GM21825 (cell line): ENCODE data around the gene KCNIP3.
A peak's percentile ranks its signal among the peaks of the same experiment; 100 is the strongest.
"Not testable (repeated sequence)": the region's sequence is repeated elsewhere in the genome, so short reads cannot be mapped to it uniquely, and the experiment has no call there.

Experiments
- ATAC-seq: cut with Tn5 transposase; IDR thresholded peaks from one replicate; pipeline ENCODE4 v1.9.1; 2021; ENCODE audit warnings: mild to moderate bottlenecking, moderate library complexity; ENCODE audit not compliant: unreplicated experiment

Gene KCNIP3

DNA sequence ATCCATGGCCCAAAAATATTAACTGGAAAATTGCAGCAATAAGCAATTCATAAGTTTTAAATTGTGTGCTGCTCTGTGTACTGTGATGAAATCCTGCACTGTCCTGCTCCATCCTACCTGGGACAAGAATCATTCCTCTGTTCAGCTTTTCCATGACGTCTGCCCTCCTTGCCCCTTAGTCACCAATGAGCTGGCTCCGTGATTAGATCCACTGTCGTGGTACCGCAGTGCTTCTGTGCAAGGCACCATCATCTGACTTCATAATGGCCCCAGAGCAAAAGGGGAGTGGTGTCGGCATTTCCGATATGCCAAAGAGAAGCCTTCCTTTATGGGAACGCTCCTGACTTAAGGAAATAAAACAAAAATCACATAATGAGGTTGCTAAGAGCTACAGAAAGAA is 101.9 kb downstream of the KCNIP3 start:
- no peak for ATAC-seq

DNA sequence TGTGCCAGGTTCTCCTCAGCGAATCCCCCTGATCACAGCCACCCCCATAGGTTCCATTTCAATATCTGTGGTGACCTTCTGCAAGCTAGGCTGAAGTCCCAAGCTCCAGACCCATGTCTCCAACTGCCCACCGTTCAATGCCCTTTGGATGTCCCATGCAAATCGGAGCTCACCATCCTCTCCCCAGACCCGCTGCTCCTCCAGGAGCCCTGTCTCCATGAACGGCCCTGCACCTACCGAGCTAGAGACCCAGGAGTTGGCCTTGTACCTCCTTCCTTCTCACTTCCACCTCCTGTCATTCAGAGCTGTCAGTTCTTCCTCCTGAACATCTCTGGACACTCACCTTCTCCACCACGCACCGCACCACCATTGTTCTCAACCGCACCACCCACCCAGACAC is 104.3 kb downstream of the KCNIP3 start:
- ATAC-seq = no peak

DNA sequence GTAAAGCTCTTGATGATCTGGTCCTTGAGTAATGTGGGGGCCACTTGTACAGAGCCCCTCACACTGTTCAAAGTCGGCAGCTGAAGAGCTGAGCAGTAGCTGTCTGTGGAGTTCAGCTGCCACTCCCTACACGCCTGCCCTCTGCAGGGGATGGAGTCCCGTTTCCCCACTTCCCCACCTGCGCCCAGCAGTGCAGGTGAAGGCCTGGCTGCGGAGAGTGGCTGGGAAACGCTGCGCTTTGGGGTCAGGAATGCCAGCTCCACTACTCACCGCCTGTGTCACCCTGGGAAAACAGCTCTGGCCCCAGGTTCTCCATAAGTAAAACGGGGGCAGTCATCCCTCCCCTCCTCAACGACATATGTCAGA is 104.8 kb downstream of the KCNIP3 start:
- ATAC-seq = peak; percentile 21

DNA sequence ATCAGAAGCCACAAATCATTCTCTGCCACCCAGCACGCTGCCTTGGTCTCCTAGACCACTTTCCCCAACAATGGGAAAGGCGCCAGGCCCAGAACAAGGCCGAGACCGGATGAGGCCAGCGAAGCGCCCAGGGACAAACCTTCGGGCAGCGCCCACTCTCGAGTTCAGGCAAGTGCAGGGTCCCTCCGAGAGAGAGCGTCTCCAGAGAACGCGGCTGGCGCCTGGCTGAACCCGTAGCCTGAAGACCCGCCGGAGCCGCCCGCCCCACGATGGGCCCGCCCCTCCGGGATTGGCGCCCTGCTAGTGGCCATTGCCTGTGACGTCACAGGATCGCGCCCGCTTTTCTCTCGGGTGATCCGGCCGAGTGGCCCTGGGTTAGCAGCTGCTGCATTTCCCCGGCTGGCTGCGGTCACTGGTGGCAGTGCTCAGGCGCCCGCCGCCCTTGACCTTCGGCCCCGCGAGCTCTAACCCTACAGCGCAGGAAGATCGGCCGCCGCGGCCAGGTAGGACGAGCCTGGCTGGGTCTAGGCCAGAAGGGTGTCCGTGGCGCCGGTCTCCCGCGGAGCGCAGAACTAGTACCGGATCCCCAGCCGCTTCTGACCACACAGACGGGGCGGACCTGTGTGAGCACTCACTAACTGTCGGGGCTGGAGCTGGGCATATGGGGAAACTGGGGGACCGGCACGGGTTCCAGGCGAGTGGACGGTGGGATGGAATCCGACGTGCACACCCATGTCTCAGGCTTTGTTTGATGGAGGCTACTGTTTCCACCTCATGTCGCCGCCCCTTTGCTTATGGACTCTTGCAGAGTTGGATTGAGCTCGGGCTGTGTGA is 105.4 kb downstream of the KCNIP3 start, which contains the start of gene FAHD2A:
Gene FAHD2A, plus strand, starts transcription at position 339 of the 834 bp plus-strand sequence. CDS start 2,851 bp downstream, outside the sequence.
- peak; percentile 92 for ATAC-seq

DNA sequence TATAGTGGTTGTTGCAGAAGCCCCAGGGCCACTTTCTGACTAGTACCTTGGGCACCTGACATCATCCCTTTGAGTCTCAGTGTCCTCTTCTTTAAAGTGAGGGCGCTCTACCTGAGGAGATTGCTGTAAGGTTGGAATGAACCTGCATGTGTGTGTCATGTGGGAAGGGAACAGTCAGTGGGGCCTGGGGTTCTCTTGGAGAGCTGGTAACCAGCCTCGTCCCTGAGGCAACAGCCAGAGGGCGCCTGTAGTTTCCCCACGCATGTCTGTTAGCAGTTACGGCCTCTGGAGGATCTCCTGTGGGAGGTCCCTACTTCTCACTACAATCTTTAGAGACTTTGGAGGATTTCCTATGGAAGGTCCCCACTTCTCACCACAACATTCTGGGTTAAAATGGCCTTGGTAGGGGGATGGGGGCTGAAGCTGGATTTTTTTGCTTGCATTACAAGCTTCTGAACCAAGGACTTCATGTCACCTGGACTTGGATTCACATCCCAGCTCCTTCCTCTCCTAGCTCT is 106.1 kb downstream of the KCNIP3 start:
- peak; percentile 32 for ATAC-seq

DNA sequence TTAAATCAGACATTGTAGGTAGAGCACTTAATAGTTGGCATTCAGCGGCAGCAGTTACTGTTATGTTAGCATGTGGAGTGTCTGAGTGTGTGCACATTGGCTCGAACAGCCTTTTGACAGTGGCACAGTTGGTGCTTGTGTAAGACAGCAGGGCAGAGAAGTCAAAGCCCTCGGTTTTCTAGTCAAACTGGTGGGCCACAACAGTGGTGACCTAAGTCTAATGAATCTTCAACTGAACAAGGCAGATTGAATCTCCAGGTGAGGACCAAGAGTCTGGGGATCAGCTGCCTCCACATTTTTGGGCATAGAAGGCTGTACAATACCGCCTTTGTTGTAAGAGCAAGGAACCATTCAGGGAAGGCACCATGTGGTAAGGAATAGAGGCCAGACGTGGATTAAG is 106.7 kb downstream of the KCNIP3 start:
- ATAC-seq = not testable (repeated sequence)

DNA sequence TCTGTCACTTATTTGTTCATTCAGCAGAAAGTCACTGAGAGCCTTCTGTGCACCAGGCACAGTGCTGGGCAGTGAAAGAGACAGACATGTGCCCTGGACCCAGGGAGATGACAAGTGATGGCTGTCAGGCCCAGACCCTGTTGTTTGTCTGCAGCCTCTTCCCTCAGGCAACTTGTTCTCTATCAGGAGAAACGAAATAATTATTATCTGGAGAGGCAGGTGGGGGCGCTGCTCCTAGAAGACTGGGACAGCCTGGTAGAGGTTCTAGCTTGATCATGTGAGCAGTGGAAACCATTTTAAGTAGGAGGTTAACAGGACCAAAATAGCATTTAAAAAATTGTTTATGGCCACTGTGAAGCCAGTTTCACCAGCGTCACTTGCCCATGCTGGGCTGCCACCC is 107.5 kb downstream of the KCNIP3 start:
- ATAC-seq = not testable (repeated sequence)

DNA sequence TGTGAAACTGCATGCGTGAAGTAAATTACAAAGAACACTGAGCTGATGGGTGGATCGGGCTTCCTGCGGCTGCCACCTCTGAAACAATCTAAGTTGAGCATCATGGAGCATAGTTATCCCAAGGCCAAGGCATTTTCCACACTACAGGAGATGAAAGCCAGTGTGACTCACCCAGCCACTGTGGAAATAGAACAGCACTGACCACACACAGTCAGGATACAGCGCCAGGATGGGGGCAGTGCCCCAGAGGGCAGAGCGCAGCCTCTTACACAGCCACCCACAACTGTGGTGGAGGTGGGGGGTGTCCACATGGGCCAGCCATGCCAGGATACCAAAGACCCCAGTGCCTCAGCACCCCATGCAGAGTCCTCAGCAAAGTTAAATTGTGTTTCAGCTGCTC is 114.1 kb downstream of the KCNIP3 start:
- ATAC-seq = not testable (repeated sequence)

DNA sequence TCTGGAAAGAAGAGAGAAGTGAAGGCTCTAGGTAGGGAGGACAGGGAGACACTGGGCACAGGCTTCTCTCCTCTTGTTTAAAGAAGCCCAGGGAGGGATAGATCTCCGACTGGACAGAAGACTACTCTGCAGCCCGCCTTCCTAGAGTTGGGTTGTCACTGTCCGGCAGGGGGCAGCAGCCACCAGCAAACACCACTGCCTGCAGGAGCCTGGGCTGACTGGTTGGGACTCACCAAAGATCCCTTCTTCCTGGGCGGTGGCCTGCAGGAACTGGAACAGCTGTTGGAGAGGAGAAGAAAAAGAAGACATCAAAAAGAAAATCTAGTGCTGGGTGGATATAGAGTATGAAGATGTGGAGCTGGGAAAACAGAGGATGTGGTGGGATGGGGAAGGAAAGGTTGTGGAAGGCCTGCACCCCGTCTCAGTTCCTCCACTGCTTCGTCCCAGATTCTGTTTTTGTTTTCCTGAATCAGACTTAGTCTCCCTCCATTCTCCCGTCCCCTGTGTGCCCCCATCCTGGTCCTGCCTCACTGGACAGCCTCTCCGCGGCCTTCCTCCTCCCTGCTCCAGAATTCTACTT is 117.0 kb downstream of the KCNIP3 start:
- ATAC-seq = peak; percentile 63

DNA sequence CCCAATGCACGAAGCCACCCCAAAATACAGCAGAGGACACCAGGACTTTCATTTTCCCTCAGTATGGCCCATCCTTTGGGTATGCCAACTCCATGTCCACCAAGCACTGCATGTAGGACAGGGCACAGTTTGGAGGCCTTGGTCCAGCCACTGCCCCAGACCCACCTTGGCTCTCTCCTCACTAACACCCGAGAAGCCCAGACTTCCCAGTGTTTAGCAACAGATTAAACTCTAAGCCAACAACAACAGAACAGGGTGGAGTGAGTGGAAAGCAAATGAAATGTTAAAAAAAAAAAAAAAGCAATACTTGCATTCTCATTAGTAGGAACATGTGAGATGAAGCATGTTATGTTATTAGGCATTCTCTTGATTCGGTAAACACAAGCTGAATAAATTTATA is 118.0 kb downstream of the KCNIP3 start:
- not testable (repeated sequence) for ATAC-seq

DNA sequence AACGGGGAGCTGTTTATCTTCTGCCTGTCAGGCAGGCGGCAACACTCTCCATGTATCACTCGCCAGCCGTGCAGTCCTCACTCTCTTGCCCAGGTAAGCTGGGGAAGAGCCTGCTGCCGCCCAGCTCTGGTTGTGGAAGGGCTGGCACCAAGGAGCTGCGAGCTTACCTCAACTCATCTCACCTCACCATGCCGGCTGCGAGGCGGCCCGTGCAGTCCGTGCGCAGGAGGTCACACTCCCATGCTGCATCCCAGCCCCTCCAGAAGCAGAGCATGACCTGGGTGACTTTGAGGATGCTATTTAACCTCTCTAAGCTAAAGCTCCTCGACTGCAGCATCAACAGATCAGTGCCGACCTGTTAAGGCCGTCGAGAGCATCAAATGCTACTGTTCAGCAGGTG is 118.4 kb downstream of the KCNIP3 start:
- ATAC-seq = not testable (repeated sequence)

DNA sequence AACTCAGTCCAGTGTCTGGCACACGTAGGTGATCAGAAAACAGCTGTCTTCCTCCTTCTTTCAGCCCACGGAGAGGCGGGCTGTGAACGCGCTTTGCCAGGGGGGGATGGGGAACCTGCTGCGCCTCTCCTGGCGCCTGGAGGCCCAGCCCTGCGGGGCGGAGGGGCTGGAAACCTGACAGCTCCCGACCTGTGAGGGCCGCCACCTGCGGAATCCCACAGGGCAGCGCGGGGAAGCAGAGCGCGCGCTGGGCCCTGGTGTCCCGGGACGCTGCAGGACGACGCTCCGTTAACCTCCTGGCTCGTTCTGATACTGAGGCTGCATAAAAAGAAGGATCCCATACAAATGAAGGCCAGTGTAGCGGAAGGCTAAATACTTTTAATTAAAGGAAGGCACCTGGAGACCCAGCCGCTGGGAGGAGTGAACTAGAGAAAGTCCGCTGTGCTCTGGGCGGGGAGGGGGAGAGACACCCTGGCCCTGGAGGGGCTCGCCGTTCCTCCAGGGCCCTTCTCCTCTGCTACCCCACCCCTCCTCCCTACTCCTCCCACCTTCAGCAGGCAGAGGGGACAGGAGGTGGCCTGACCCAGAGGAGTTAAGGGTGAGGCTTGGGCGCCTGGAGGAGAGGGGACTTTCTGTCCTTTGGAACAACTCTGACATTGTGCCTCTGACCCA is 130.2 kb downstream of the KCNIP3 start:
- ATAC-seq = not testable (repeated sequence)

DNA sequence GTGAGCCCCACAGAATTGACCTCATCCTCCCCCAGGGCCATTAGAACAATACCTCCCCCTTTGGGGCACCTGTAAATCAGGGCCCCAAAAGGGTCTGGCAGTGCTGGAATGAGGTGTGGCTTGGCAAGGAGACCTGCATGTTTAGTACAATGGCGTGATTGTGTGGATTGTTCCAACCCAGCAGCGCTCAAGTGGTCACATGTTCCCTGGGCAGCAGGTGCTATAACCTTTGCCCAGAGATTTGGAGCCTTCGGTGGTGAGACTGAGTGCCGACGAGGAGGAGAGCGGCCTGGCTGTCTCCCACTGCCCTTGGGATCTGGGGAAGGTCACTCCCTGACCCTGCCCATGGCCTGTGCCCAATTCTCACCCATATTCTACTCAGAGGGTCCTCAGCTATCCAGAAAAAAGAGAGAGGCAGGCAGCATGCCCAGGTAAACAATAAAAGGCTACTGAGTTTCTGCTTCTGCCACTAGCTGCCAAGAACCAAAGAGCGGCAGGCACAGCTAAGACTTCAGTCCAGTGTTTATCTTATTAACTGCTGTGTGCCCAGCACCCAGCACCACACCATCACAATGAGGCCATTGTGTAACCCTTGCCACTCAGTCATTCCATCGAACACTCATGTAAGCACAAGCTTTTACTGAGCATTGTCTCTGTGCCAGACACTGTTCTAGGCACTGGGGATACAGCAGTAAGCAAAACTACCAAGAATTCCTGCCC is 132.8 kb downstream of the KCNIP3 start:
- not testable (repeated sequence) for ATAC-seq

DNA sequence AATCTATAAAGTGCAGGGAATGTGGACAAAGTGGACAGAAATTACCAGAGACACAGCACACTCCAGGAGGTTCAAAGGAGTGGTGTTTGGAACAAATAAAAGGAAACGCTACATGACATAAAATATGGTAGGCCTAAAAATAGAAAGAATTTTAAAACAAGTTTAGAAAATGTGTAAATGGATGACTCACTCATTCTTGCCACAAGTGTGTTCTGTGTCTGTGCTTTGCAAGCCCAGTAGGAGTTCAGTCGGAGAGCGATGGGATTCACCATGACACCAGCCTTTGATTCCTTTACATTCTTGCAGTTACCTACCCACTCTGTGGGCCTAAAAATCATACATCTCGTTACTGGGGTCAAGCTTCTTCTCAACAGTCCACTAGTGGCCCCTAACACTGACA is 136.2 kb downstream of the KCNIP3 start:
- ATAC-seq = not testable (repeated sequence)

DNA sequence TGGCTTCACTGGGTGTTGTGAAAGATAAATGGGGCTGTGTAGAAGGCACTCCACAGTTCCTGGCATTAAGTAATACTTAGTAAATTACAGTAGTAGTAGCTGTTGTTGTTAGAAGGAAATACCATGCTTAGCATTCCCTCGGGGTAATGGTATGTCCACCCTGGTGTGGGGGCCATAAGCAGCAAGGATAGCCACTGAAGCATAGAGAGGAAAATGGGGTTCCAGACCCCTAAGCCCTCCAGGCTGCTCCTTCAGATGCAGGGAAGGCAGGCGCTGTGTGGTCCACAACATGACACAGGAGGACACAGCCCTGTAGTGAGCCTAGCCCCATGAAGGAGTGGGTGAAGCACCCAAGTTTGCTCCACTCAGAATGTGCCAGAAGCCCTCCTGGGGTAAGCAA is 136.8 kb downstream of the KCNIP3 start:
- ATAC-seq = not testable (repeated sequence)

DNA sequence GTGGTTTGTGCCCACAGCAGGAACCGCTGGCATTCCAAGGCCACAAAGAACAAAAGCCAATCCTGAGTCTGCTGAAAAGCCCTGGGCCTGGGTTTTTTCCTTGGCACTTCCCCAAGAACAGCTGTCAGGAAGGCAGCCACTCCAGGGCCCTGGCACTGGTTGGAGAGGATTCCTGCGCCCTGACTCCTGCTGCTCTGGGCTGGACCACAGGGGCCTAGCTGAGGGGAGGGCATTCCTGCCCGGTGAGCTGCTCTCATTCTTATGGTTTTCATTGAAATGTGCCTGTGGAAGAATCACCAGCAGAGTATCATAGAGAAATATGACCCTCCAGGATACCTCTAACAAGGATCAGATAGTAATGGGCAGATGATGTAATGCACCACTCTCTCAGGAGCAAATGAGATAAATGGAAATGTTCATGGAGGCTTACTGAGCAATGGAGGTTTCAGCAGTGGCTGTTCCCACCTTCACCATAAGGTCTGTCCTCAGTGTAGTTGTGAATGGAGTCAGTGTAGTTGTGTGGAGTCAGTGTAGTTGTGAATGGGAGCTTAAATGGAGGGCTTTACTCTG is 137.4 kb downstream of the KCNIP3 start:
- not testable (repeated sequence) for ATAC-seq

DNA sequence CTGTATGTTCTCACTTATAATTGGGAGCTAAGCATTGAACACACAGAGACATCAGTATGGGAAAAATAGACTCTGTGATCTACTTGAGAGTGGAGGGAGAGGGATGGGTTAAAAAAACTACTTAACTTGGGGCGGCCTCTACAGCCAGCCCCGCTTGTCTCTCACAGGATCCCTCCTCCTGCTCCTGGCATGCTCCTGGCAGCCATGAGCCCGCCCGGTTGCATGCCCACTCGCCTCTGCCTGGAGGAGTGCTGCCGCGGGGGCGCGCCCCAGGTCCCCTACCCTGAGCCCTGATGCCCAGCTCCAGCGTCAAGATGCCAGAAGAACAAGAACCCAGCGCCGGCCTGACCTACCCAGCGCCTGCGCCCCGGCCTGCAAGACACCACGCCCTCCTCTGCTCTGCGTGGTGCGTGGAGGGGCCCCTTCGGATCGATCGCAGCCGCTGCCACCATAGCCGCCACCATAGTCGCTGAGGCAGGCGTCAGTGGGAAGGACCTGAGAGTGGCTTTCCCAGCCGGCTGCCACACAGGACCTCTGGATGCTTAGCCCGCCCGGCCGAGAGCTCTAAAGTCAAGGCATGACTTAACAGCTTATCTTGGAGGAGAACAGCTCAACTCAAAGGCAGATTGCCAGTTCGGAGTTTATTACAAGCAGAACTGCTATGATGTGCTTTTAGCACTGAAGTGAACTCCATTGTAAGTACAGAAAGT is 138.2 kb downstream of the KCNIP3 start:
- ATAC-seq = not testable (repeated sequence)
